GM19452 (cell line): Measurements from ENCODE around the gene SLC35E4.
A peak's percentile ranks its signal among the peaks of the same experiment; 100 is the strongest.
"Not testable (repeated sequence)": the region's sequence is repeated elsewhere in the genome, so short reads cannot be mapped to it uniquely, and the experiment has no call there.

Experiments
- ATAC-seq: cut with Tn5 transposase; IDR thresholded peaks from one replicate; pipeline ENCODE4 v1.9.1; 2021; ENCODE audit not compliant: unreplicated experiment

The SLC35E4 gene, protein sequence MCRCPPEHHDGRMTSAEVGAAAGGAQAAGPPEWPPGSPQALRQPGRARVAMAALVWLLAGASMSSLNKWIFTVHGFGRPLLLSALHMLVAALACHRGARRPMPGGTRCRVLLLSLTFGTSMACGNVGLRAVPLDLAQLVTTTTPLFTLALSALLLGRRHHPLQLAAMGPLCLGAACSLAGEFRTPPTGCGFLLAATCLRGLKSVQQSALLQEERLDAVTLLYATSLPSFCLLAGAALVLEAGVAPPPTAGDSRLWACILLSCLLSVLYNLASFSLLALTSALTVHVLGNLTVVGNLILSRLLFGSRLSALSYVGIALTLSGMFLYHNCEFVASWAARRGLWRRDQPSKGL

DNA sequence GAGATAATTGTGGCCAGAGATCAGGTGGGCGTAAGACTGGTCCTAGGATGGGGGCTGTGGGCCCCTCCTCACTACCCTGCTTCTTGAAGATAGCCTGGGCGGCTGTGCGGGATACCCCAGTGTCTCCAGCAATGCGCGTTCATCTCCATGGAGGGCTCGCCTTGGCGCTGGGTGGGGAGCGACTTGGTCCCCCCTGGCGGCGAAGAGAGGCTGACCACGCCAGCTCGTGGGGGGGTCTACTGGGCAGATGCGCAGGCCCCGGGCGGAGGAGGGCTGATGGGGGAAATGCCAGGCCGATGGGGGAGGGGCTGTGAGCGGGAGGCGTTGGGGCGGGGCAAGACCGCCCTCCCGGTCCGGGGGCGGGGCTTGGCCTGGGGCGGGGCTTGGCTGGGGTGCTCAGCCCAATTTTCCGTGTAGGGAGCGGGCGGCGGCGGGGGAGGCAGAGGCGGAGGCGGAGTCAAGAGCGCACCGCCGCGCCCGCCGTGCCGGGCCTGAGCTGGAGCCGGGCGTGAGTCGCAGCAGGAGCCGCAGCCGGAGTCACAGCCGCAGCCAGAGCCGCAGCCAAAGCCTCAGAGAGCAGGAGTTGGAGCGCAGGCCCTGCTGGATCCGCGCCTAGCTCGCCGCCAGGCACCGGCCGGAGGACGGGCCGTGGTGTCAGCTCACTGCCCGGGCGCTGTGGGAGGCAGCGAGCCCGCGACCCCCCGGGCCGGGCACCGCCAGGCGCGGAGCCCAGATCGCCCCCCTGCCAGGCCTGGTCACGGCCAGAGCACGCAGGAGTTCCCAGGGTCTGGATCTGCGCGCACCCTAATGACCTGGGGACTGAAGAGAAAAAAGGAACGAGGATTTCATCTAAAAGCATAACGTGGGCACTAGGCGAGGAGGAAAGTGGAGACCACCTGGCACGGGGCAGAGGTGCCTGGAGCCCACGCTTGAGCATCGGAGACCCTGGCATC is at the start of gene SLC35E4:
Gene SLC35E4, plus strand, starts transcription at position 509 of the 953 bp plus-strand sequence. CDS start 670 bp downstream, outside the sequence.
- ATAC-seq = peak; percentile 68

- no peak for ATAC-seq
Measured at GRCh38 chr22:30586414-30586813, 49.2 kb upstream of the SLC35E4 start.

- ATAC-seq = no peak
Measured at GRCh38 chr22:30591191-30591587, 44.4 kb upstream of the SLC35E4 start.

DNA sequence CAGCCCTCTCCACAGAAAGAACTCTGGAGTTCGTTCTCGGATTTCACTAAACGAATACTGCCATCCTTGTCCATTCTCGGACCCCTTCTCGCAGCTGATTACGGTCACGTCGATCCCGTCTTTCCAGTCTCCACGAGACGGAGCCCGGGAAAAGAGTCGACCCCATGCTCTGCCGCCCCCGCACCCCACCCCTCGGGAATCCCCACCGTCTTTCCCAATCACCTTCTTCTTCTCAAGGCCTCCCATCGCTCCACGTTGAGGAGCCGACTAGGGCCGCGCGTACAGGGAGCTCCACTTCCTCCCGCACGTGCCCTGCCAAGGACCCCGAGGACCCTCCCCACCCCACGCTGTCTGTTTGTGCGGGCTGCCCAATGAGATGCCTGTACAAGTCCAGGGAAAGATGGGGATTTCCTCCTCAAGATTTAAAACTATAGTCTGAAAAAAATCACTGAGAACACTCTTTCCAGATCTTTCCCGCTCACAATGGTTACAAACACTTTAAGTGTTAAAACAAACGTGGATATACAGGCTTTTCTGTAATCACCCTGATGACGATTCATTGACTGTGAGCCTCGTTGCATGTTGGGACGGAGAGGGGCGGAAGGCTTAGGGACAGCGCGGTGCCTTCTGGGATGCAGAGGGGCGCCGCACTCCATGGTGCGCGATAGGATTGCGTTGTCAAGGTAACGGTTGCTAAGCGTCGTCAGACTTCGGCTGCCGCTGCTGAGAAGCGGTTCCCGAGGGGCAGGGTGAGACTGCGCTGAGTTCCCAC is 43.8 kb upstream of the SLC35E4 start, which contains the start of gene PES1:
Gene PES1, minus strand, starts transcription at position 323 of the 772 bp plus-strand sequence. Its CDS starts 77 bp downstream, at position 246.
- peak; percentile 95 for ATAC-seq

- ATAC-seq = not testable (repeated sequence)
Measured at GRCh38 chr22:30592360-30592713, 43.2 kb upstream of the SLC35E4 start.

DNA sequence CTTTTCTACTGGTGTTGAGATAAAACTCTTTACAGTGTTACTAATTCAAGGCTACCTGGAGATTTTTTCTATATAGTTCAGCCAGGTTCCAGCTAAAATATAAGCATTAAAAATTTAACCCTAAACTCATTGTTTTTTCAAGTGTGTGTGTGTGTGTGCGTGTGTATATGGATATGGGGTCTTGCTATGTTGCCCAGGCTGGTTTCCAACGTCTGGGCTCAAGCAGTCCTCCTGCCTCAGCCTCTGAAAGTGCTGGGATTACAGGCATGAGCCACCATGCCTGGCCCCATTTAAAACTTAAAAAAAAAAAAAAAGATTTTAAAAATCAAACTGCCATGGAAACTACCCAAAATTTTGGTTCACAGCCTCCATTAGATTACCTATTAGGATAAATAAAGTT is 39.4 kb upstream of the SLC35E4 start:
- no peak for ATAC-seq

- ATAC-seq = no peak
Measured at GRCh38 chr22:30596886-30597285, 38.7 kb upstream of the SLC35E4 start.

GRCh38 chr22:30598986-30599385 is 36.6 kb upstream of the SLC35E4 start:
- ATAC-seq = no peak

DNA sequence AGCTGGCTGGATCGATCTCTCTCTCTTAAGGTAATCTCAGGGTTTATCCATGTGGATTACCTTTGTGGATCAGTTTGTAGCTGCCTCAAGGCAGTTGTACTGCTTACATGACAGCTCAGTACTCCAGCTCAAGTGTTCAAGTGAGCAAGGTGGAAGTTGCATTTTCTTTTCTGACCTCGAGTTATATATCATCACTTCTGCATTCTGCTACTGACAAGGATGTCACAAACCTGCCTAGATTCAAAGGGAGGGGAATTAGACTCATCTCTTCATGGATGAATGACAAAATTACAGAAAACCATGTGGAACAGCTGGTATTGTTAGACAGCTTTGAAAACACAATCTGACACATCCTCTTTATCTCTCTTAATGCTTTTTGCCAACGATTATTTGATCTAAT is 34.7 kb upstream of the SLC35E4 start:
- no peak for ATAC-seq

- ATAC-seq = no peak
Measured at GRCh38 chr22:30601464-30601863, 34.1 kb upstream of the SLC35E4 start.

- no peak for ATAC-seq
Measured at GRCh38 chr22:30602049-30602448, 33.5 kb upstream of the SLC35E4 start.

- no peak for ATAC-seq
Measured at GRCh38 chr22:30603801-30604200, 31.8 kb upstream of the SLC35E4 start.

DNA sequence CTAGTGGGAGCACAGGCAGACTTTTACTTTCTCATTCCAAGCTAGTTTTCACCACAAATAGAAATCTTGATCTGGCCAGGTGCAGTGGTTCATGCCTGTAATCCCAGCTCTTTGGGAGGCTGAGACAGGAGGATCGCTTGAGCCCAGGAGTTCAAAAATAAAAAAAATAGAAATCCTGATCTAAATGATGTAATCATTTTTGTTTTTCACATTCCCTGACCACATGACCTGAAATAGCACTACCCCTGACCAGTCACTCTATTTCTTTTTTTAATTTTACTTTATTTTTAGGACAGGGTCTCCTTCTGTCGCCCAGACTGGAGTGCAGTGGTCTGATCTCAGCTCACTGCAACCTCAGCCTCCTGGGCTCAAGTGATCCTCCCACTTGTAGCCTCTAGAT is 30.9 kb upstream of the SLC35E4 start:
- ATAC-seq = no peak

DNA sequence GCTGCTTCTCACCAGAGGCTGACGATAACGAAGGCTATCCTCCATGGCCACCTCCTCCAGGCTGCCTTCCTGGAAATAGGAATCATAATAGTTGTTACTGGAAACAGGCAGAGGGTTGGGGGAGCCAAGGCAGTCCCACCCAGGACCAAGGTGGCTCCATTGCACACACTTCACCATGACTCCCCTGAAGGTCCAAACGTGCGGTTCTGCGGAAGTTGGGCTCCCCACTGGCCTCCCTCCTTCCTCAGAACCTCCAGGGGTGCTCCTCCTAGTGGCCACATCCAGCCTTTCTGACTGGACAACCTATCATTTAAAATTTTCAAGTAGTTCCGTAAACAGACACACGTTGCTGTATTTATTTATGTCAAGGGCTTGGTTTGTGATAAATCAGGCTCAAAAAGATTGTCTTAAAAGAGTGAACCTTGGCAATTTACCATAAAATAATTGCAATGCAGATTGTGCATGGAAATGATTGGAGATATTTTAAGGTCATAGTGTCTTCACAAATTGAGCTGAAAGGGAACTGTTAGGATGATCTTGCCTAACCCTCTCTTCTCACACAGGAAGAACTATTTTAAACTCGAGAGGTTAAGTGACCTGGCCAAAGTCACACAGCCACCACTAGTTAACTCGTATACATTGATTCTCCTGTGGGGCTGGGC is 30.0 kb upstream of the SLC35E4 start:
- ATAC-seq = no peak

- ATAC-seq = no peak
Measured at GRCh38 chr22:30606455-30607299, 28.9 kb upstream of the SLC35E4 start, which contains the start of gene TCN2. TSS of gene TCN2 (plus strand) at chr22:30607174. CDS start at chr22:30607332, 158 bp downstream.

DNA sequence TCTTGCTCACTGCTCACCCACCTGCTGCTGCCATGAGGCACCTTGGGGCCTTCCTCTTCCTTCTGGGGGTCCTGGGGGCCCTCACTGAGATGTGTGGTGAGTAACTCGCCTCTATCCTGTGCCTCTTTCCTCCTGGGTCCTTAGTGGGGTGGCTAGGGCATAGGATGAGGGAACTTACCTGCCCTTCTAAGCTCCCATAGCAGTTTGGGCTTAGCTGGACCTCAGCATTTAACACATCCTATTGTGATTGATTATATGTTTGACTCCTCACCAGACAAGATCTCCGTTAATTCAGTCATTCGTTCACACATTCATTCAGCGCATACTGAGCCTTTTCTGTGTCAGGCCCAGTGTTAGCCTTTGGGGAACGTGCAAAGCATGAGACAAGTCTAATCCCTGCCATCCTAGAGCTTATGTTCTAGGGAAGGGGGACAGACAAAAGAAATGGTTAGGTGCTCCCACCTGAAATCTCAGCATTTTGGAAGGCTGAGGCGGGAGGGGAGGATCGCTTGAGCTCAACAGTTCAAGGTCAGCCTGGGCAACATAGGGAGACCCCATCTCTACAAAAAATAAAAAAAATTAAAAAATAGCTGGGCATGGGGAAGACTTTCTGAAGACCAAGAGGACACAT is 28.2 kb upstream of the SLC35E4 start:
- no peak for ATAC-seq

DNA sequence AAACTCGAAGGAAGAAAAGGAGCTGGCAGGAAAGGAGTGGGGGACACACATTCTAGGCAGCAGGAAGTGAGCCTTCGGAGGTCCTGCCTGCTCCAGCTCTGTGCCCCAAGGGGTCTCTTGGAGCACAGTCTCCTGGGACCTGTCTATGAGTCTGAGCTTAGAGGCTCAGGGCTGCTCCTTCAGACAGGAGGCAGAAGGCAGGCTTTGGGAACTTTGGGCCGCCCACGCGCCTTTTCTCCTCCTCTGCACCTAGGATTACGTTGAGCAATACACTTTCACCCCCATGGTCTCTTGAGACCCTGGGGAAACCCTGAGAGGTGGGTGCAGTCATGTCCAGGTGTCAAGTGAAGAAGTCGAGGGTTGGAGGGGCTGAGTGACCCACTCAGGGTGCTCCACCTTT is 27.6 kb upstream of the SLC35E4 start:
- ATAC-seq = no peak

DNA sequence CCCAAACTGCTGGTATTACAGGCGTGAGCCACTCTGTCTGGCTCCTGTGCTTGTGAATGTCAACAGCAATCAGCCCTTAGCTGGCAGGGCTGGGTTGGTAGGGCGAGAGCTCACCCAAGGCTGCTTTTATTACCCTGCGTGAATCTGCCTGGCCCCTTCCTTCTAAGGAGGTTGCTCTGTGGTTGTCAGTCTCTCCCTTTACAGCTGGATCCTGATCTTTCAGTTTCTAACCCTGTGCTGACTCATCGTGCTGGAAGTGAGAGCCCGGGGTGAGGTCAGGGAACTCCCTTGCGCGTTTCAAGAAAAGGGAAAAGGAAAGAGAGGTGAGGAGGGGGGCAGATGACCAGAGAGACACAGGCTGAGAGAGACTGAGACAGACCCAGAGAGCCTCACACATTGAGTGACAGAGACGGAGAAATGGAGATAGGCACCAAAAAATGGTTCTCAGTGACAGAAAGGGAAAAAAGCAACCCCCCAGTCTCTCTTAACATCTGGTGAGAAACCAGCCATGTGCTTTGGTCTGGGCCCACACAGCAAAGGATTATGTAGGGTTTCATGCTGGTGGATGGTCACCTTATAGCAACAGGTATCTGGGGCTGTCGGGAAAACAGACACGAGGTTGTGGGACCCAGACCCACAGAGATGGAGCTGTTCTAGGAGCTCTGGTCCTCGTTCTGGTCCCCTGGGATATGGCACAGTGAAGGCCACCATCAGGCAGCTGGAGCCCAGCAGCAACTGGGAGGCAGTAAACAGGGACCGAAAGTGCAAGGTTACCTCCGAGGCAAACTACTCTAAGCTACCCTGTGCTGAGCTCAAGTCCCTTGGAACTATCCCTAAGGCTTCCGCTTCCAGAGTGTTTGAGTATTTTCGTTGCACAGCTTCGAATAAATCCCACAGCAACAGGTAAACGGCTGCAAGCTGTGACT is 26.1 kb upstream of the SLC35E4 start:
- ATAC-seq = peak; percentile 48
